GM19452 (cell line): Measurements from ENCODE around the gene TRIM63.

ENCODE experiments used
- ATAC-seq: cut with Tn5 transposase; IDR thresholded peaks from one replicate; pipeline ENCODE4 v1.9.1; 2021; ENCODE audit not compliant: unreplicated experiment

The TRIM63 gene

DNA sequence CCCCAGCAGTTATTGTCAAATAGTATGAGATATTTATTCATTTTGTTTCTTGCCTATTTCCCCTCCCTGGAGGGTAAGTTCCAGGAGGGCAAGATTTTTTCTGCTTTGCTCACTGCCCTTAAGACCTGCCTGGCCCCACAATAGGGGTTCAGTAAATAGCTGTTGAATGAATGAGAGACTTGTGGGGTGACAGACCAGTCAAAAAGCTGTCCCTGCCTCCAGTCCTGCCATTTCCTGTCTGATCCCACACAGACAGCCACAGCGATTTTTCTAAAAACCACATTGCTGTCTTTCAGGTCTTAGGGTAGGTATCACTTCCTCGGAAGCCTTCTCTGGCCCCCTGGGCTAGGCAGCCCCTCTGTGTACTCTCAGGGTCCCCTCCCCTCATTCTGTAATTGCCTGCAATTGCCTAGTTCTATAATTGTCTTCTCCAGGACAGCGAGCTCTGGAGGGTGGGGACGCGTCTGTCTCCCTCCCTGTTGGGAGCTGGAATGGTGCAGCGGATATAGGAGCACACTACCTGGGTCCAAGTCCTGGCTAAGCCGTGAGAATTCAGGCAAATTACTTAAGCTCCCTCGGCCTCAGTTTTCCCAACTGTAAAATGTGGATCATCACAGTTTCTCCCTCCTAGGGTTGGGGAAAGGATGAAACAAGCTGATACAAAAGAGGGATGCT is 47.7 kb downstream of the TRIM63 start:
- ATAC-seq = no peak

DNA sequence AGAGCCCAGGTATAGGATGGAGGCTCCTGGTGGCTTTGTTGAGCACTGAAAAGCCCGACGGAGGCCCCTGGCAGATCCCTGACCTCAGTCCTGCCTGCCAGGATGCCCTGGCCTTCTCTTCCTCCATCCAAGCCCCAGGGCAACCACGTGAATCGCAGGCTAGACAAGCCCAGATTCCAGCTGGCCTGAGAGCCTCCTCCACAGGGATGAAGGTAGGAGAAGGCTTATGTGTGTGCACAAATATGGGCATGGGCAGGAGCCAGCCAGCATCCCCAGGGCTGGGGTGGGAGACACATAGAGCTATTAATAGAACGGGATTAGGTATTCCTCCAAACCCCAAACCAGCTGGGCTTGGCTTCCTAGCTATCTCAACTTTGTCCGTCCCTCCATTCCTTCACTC is 49.8 kb downstream of the TRIM63 start:
- no peak for ATAC-seq

DNA sequence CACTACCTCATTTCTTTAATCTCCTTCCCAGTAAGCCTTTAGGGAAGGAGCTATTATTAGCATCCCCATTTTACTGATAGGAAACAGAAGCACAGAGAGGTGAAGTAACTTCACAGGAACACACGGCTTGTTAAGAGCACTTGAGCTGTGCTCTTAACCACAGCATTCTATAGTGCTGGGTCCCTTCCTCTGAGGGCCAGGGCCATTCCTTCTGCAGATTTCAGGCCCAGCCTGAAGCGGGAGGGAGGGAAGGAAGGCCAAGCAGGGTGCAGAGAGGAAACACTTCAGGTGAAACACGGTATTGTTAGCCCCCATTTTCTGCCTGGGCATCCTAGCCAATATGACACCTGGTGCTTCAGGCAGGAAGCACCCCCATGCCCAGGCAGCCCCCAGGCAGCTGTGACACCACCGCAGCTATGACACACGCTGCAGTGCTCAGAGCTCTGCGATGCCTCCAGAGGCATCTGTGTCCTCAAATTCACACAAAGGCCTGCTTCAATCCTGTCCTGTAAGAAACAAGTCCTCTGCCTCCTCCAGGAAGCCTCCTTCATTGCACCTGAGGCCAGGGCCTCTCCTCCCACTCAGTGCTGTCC is 50.4 kb downstream of the TRIM63 start:
- no peak for ATAC-seq

DNA sequence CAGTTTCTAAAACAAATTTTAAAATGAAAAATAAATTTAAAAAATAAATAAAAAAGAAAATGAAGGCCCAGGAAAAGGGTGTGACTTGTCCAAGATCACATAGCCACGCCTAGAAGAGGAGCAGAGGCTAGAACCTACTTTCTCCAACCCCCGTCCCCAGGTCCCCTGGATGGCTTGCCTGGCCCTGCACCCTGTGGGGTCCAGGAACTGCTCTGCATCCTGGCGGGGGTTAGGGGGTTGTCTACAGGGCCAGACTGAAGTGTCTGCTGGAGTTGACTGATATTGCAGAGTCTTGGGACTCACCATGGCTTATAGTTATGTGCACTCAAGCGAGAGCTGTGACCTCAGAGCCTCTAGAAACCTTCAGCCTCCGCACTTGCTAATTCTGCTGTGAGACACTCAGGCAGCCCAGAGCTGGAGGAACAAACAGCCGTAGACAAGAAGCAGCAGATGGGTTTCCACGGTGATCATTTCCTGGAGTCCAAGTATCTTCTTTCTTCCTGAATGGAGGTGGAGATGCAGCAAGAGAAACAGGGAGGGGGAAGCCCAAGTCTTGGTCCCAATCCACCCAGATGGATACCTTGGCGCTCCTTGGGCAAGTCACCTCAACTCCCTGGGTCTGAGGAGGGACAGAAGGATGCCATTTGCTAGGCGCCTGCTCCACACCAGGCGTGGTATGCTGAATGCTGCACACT is 51.0 kb downstream of the TRIM63 start:
- no peak for ATAC-seq

DNA sequence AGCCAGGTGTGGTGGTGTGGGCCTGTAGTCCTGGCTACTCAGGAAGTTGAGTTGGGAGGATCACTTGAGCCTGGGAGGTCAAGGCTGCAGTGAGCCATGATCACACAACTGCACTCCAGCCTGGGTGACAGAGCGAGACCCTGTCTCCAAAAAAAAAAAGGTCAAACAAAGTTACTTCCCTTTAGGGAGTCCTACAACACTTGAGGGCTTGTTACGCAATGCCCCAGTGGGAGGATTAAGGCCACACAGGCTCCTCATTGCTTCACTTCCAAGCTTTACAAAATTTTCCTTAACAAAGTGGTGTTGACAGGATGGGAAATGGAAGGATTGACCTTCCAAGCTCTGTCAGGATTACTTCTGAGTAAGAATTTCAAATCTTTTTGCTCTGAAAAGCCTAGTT is 52.1 kb downstream of the TRIM63 start:
- ATAC-seq = no peak

DNA sequence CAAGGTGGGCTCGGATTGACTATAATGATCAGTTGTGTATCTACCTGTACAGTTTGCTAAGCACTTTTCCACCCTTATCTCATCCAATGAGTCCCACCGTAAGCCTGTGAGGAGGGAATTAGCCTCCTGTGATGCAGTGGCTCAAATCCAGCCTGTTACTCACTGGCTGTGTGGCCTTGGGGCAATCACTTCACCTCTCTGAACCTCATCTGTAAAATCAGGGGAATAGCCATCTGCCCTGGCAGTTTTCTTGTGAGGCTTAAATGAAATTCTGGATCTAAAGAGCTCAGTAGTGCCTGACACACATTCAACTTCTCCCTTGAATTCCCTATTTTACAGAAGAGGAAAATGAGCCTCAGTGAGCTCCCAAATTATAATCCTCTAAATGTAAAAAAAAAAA is 53.3 kb downstream of the TRIM63 start:
- no peak for ATAC-seq

DNA sequence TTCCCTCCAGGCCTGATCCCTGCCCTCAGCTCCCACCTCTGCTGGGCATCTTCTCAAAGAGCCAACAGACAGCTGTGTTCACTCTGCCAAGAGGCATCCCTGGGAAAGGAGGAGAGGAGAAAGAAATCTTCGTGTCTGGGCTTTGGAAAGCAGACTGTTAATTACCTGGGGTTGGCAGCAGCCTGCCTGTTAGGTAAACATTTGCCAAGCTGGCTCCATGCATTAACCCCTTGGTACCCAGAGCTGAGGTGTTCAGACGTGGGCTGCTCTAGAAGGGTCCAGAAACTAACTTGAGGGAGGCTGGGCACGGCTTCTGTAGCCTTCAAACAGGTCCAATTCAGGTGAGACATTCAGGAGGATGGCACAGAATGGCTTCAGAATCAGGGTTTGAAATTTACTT is 54.6 kb downstream of the TRIM63 start:
- no peak for ATAC-seq

DNA sequence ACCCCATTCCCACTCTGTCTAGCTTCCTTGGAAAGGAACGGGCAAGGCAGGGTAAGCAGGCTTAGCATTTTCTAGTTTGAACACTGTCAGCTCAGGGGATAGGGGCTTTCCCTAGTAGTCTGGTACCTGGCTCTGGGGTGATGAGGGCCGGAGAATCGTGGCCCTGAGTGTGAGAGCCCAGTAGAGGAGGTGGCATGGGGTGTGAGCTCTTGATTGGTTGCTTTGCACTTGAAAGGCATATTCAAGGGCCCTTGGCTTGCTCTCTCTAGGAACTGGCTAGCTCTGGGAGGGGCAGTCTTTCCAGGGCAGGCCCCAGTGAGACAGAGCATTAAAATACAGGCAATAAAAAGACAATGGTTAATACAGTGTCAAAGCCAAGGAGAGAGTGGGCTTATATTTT is 56.6 kb downstream of the TRIM63 start:
- ATAC-seq = no peak

DNA sequence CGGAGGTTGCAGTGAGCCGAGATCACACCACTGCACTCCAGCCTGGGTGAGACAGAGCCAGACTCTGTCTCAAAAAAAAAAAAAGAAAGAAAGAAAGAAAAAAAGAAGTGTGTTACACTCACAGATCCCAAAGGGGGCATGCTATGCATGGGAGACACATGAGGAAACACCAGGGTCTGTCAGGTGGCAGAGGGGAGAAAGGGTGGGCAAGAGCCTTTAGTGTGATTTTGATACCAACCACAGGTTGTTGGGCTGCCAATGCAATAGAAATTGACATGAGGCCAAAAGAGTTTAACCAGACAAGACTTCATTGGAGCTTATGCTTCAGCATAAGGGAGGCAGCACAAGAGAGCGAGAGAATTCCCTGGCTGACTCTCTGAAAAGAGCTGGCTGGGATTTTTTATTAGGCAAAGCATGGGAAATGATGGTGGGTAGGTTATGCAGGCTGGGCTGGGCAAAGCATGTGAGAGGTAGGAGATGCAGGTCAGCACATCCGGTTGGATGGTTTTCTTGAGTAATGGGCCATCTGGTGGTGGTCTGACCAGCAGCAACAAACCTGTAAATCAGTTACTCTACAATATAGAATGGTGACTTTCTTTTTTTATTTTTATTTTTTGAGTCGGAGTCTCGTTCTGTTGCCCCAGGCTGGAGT is 57.5 kb downstream of the TRIM63 start:
- no peak for ATAC-seq

DNA sequence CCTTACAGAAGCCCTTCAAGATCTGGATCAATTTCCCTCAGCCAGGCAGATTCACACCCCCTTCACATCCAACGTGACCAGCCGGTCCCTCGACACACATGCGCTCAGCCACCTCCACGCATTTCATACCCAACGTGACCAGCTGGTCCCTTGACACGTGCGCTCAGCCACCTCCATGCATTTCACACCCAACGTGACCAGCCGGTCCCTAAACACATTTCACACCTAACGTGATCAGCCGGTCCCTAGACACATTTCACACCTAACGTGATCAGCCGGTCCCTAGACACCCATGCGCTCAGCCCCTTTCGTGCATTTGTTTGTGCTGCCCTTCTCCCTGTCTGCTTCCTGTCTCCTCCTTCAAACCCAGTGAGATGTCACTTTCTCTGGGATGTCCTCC is 60.7 kb downstream of the TRIM63 start:
- ATAC-seq = no peak

DNA sequence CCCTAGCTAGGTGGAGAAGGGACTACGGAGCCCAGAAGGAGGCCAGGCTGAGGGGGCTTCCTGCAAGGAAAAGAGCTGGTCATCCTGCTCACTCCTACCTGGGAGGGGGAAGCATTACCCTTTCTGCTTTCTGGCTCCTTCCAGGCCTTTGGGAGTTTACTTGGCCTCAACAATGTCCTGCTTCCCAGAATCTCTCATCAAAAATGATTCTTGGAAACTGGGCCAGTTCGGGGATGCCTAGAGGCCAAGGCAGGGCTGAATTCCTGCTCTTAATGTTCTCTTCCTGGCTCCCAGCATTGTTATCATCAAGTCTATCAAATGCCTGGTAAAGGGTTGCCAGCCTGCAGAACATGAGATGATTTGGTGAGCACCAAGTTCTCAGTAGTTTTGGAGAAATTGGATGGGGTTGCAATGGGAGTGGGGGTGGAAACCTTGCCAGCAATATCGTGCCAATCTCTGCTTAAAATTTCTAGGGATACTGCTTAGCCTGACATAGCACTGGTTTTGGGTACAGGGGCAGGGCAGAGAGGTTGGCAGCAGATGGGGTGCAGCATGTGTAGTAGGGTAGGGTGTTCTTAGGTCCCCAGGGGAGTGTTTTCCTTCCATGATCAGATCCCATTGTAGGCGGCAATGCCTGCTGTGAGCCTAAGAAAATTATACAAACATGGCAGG is 61.9 kb downstream of the TRIM63 start:
- no peak for ATAC-seq

DNA sequence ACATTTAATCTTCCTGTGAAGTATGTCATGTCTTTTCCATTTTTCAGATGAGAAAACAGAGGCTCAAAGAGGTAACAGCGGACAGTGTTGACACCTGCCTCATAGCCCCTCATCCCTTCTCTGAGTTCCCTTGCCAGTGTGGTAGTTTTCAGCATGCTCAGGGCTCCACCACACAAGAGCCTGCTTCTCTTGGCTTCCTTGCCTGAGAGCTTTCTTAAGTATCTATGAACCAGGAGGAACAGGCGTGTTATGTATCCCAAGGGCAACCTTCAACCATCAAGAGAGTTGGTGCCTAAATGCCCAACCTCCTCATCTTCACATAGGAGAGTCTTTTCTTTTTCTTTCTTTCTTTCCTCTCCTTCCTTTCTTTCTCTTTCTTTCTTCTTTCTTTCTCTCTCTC is 63.7 kb downstream of the TRIM63 start:
- ATAC-seq = no peak

DNA sequence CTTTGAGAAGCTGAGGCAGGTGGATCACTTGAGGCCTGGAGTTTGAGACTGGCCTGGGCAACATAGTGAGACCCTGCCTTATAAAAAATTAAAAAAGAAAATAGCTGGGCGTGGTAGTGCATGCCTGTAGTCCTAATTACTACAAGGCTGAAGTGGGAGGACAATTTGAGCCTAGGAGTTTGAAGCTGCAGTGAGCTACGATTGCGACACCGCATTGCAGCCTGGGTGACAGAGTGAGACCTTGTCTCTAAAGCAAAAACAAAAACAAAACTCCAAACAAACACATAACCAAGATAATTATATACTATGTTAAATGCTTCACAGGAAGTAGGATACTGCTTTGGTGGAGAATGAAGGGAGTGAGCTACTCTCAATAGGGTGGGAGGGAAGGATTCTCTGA is 64.2 kb downstream of the TRIM63 start:
- no peak for ATAC-seq
